T-helper 2 cell (primary cell): Measurements from ENCODE around the gene IP6K2.
A peak's percentile ranks its signal among the peaks of the same experiment; 100 is the strongest.

Experiments
- DNase-seq, 5 experiments: peaks; one replicate each; pipeline versions ENCODE4 v3.0.0 to v3.0.0-alpha.2; 2012 to 2022

IP6K2 gene

DNA sequence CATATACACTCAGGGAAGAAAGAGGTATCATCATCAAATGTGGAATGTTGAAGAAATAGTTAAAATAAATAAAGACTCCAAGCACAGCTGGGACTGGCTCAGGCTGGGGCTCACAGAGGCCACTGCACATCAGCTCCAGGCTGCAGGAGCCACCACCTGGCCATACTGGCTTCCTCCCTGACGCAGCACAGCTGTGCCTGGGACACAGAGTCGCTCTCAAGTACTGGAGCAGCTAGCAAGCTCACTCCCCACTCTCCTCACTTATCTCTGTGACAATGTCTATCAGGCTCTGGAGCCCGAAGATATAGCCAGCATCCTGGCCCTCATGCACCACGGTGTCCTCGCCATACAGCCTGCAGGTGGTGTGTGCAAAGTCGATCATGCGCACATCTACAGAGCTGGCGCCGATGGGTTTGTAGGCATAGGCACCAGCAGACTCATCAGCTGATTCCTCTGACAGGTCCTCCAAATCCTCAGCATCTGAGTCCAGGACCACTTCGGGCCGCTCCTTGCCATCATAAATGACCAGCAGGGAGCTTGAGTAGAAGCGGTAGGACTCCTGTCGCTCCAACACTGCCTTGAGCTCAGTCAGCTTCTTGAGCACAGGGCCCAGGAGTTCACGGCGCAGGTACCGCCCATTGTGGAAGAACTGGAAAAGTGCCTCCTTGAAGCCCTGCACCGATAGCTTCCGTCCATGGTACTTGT lies 28.8 kb downstream of the IP6K2 start:
- no peak for DNase-seq

DNA sequence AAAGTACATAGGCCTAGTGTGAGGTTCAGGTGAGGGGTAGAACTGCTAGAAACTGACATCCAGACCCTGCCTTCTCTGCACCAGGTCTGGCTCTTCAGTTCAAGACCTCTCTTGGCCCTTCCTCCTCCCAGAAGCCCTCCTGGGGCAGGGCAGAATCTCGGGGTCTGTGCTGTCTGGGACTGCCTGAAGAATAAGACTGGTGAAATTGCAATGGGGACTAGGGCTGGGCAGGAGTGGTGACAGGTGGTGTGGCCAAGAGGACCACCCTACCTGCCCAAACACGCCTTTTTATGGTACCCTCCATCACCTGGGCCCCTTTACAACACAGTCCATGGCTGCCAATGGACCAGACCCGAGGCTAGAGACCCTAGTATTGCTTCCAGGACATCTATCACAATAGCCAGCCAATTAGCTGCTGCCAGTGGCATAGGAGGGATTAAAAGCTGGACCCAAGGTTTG lies 29.8 kb downstream of the IP6K2 start:
- no peak for DNase-seq

DNA sequence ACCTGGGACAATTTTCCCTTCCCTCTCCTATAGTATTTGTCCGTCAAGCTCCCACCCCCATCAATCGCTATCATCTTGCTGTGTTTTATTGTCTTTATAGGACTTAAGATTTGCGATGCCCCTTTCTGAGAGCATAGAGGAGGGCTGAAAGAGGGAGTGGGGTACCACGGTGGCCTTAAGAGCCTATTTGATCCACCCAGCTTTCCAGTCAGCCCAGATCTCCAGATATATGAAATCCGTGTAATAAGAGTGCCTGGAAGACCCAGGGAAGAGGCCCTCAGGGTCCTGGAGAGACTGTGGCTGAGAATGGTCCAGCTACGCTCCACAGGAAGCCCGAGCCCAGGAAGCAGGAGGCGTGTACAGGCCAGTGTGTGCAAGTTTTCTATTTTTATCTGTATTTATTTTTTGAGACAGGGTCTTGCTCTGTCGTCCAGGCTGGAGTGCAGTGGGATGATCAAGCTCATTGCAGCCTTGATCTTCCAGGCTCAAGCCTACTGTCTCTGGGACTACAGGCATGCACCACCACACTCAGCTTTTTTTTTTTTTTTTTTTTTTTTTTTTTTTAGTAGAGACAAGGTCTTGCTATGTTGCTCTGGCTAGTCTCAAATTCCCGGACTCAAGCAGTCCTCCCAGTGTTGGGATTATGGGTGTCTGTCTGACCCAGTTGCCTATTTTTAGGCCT lies 30.3 kb downstream of the IP6K2 start:
- DNase-seq = no peak

DNA sequence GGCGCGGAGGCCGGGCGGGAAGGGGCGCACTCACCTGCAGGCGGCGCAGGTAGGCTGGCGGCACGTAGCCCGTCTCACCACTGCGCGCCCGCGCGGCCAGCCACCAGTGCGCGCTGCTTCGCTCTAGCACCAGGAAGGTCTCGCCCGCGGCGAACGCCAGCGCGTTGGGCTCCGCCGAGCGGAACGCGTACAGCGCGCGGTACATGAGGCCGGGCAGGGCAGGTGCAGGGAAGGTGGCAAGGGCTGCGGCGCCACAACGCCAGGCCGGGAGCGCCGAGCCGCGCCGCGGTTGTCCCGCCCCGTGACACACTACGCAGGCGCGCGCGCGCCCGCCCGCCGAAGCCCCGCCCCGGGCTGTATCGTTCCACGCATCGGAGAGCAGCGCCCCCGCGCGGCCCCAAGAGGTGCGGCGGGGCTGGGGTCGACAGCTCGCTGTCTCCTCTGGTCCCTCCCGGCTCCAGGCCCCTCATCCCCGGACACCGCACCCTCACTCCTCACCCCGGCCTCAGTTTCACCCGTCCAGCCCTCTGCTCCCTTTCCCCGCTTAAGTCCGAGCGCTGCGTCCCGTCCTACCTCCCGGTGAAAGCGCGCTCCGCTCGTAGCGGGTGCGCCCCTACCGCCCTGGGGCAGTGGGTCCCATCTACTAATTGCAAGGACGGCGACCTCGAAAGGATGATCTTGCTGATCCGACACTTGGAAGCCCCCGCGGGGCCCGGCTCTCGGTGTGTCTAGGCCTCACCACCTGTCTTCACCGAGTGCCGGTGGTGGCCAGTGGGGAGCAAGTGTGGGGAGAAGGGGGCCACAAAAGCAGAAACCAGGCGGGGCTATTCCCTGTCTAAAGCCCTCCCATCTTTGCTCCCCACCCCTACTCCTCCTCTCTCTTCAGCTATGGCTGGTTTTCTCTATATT lies 31.2 kb downstream of the IP6K2 start, which contains the start of gene NCKIPSD:
NCKIPSD (minus strand) TSS at position 313 of the 909 bp plus-strand sequence; CDS start at position 205, 108 bp downstream.
- peak; percentile 81 to 89 (median 87) for DNase-seq

DNA sequence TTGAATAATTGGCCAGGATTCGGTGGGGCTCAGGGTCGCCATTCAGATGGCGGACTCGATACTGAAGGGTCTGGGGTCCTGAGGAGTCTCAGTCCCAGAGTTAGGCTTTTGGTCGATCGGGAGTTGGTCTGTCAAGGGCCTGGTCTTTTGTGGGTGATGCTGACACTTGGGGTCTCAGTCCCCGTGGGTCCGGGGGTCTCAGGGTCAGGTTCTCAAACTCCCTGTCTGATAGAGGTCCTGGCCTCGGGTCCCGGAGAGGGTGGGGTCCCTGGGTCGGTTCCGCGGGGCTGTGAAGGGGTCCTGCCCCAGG lies 31.8 kb downstream of the IP6K2 start:
- no peak for DNase-seq

DNA sequence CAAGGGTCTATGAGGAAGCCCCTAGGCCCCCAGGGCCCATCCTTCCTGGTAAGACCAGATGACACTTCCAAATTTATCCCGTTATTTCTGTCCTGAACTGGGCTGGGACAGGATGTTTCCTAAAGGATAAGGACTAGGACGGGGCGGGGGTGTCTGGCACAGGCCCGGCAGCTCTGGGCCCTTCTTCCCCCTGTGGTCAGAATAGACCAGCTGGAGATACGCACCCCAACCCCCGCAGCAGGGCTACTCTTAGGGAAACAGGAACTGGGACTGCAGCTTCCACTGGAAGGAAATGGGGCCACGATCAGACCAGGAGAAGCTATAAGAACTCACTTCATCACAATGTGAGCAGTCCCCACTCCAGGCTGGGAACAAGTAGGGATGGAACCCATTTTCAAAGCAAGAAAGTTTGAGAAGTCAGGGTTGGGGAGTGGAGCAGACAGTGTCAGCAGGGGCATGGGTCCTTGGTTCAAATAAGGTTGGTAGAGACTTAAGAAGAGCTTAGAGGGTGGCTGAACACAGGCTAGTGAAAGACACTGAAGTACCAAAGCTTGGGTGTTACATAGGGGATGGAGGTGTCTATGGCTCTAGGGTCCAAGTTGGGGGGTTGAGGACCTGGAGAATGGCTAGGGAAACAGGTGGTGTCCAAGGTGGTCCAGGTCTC lies 32.4 kb downstream of the IP6K2 start:
- peak in 1 of 5 experiments; percentile 34 for DNase-seq

DNA sequence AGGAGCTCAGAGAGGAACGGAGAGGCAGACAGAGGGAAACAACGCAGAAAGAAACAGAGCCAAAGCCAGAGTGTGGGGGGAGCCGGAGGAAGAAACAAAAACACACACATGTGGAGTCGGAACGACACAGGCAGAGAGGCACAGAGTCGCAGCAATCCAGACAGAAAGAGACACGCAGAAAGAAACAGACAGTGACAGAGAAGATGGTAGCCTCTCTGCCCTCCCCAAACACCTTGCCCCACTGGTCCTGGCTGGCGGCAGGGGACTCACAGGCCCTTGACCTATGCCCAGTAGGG lies 33.0 kb downstream of the IP6K2 start:
- DNase-seq = no peak

DNA sequence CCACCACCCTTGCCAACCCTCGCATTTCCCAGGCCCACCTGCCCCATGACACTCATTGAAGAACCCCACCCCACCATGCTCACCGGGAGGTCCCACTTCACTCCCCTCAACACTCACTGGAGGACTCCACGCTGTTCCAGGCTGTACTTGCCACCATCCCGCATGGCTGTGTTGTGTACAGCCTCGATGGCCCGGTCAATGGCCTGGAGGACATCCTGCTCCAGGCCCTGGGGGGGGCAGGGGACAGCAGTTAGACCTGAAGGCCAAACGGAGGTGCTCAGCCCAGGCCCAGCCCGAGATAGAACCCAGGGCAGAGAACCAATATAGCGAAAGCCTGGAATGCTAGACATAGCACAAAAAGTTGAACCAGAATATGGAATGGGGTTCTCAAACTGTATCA lies 34.2 kb downstream of the IP6K2 start:
- no peak for DNase-seq

DNA sequence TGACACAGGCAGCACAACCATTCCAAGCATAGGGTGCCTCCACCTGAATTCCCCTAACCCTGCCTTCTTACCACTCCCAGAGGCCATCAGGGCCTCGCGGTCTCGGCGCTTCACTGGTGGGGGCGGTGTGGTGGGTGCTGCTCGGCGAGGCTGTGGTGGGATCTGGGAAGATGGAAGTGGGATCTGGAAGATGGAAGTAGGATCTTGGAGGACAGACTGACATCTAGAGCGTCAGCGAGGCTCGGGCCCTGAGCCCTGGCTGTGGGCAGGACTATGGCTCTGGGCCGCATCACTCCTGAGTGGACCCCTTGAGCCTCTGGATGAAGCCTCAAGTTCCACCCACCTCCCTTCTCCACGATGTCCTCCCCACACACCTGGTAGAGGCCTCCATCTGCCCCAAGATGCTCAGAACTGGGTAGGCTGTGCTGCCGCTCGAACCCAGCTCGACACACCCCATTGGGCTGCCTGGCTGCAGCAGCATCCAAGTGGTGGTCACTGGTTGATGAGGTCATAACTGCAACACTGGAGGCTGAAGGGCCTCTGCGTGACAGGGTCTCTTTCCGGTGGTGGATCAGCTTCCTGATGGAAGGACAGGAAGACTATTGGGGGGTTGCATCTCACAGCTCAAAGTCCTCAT lies 34.9 kb downstream of the IP6K2 start:
- no peak for DNase-seq

DNA sequence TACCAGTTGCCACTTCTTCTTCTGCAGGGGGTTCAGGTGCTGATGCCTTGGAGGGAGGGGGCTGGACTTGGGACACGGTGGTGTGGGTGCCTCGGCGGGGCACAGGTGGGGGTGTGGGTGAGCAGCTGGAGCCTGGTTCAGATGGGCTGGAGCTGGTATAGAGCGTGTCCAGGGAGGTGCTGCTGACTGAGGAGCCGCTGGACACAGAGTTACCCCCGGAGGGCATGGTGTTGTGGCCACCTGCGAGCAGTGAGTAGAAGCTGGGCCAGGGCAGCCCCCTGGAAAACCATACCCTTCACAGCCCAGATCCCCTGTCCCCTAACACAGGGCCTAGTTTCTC lies 35.5 kb downstream of the IP6K2 start:
- DNase-seq = no peak

DNA sequence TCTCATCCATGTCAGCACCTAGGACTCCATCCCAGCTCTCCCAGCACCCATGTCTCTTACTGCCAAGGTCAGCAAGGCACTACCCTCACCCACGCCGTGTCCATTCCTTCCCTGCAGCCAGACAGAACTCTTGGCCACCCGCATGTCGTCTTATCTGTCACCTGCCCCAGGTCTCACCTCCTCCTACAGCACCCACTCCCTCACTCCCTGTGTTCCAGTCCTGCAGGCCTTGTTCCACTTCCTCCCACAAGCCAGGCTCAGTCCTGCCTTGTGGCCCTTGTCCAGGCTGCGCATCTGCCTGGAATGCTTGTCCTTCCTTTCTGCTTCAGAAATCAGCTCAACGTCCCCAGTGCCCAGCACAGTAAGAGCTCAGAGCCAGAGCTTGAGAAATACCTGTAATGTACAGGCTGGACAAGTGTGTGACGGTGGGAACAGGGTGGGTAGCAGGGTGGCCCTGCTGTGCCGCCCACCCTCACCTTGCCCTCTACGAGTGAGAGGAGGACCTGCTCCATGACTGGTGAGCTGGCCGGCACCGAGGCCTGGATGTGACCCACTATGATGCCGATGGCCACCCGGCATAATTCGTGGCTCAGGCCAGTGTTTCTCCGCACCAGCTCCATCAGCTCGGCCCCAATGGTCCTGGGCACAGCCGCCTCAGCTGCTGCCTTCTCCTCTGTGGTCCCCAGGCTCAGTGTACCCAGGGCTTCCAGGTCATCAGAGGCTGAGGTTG lies 36.0 kb downstream of the IP6K2 start:
- no peak for DNase-seq

DNA sequence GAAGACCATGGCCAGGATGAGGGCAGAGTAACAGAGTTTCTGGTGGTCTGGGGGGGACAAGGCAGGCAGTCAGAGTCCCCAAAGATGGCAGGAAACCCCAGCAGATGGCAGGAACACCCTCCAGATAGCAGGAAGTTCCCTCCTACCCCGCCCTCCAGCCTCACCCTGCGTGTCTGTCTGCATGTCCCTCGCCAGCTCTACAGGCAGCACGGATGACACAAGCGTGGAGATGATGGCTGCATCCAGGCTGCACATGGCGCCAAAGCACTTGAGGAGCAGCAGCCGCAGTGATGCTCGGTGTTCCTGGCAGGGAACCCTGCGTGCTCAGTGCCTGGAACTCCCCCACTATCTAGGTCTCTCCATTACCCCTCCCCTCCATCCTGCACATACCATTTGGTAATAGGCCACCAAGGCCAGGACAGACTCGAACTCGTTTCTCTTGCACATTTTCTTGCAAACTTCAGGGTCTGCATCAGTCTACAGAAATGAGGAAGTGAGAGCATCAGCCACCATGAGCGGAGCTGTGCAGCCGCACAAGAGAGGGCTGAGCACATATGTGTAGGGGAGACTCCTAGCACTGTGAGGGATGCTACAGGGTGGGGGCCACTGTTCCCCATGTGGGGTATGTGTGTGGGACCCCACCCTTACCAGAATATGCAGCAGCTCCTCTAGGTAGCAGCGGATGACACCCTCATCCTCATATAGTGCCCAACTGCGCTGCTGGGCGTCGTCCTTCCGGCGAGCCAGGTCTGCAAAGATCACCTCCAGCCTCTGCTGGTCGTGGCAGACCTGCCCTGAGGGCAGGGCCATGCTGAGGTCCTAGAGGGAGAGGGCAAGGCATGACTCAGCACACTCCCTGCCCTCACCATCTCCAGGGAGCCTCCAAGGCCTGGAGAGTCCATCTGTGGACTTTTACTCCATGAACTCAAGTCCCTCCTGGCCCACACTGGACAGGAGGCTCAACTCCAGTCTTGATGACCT lies 37.3 kb downstream of the IP6K2 start:
- DNase-seq = no peak

DNA sequence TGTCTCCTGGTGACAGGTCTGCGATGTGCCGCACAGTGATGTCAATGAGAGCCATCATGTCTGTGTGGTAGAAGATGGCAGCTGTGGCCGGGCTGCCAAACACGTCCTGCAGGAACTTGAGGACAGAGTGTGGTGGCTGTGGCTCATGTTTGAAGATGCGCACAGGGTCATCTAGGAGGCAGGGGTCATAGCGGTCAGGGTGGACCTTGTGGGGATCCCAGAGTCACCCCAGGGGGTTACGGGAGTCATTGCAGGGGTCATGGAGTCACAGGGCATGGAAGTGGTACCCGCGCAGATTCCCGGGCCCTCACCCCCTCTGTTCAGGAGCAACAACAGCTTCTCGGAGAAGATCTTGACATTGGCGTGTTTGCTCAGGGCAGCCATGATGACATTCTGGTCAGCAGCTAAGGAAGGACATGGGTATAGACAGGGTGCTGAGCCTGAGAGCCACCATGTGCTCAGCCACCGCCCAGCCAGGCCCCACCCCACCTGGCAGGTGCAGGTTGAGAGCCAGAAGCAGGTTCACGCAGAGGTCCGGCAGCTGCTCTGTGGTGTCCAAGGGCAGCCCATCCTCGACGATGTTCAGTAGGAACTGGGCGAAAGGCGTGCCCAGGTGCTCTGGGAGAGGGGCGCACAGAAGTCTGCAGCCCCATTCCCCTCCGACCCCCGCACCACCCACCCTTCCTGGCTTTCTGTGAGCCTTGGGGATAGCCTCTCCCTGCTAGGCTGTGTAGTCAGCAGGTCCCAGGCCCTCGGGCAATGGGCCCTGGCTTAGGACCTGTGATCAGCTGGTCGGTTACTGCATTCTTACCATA lies 38.2 kb downstream of the IP6K2 start:
- no peak for DNase-seq

DNA sequence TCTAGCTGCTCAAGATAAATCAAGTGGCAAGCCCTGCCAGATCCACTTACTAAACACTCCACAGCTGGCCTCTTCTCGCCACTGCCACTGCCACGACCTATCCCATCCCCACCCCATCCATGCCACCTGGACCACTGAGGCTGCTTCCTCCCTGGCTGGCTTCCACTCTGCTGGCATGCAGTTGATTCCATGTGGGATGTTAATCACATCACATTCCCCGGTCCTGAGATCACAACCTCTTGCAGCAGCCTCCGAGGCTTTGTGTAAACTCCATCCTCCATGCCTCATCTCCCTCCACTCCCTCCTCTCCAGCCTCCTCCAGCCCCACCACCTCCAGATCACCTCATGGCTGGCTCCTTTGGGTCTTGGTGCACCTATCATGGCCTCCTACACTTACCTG lies 39.0 kb downstream of the IP6K2 start:
- DNase-seq = no peak

DNA sequence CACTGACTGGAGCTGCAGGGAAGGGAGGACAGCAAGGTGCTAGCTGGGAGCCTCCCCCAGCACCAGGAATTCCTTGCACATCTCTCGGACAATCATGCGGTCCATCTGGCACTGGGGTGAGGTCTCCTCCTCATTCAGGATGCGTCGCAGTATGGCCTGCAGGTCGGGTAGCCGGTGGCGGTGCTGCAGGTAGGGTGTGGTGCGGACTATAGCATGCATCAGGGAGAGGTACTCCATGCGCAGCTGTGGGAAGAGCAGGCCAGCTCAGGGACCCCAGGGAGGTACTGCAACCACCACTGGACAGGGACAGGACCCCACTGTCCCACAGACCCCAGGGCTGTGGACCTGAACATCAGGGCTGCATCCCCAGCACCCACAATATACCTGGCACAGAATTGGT lies 42.5 kb downstream of the IP6K2 start:
- DNase-seq = no peak

DNA sequence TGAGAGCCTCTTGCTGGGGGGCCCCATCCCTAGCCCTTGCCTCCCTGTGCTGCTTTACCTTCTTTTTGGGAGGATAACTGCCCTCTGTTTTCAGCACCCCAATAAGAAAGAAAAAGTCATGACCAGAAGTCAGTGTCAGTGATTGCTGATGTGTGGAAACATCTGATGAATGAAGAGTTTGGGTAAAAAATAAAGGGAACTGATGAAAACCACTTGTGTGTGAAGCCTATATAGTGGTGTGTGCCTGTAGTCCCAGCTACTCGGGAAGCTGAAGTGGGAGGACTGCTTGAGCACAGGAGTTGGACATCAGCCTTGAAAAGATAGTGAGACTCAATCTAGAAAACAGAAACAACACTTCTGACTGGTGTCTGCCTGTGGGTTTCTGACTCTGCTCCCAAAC lies 44.5 kb downstream of the IP6K2 start:
- no peak for DNase-seq

DNA sequence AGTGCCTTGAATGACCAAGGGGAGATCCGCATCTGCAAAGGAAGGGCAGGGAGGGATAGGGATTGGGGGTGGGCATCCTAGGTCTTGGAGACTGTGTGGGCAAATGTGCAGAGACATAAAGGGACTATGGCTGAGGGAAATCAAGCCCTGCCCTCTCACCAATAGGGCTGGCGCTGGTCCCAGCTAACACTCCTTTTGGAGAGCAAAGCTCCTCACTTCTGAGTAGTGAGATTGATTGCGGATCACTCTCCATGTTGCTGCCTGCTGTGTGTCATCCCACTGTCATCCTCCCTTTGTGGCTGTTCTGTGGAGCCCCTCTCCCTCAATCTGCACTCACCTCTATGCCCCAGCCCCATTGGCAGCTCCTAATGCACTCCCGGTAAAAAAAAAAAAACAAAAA lies 52.1 kb downstream of the IP6K2 start:
- no peak for DNase-seq

DNA sequence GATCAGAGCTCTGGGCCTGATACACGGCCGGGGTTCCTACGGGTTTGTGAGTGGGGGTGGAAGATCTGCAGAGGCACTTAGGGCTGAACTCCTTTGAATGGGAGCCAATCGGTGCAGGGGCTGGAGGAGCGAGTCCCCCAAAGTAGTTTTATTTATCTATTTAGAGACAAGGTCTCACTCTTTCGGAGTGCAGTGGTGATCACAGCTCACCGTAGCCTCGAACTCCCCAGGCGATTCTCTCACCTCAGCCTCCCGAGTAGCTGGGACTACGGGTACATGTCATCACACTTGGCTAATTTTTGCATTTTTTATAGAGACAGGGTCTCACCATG lies 52.7 kb downstream of the IP6K2 start:
- DNase-seq = no peak

DNA sequence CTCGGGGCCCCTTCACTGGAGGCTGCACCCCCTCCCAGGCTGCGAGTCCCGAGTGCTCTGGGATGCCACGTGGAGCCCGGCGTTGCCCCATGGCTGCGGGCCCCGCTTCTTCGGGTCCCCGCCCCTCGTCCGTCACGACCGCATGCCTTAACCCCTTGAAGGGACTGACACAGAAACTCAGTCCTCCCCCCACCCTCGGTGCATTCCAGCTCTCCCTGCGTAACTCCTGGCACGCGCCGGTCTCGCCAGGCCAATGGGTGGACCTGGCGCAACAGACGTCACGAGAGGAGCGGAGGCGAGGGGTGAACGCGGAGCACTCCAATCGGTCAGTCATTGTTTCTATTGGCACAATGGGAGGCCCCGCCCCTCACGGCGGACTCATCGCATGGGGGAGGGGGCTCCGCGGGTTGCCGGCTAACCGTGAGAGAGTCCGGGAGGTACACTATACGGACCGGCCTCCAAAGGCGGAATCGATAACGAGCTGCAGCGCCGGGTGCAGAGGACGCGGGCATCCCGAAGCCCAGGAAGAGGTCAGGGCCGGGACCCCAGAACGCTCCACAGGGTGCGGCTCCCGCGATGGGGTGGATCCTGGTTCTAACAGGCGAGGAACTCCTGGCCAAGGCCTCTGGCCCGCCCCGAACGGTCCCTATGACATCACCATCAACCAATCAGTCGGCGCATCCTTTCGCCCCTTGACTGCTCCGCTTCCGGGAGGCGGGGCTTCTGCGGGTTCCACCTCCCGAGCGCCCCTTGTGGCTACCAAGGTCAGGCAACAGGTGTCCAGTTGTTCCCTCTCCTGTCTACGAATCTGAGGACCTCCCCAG lies 53.3 kb downstream of the IP6K2 start:
- DNase-seq = peak; percentile 72 to 96 (median 84)
